GM18870 (cell line): ENCODE measurements around the gene AQP3.
"Not testable (repeated sequence)": the region's sequence is repeated elsewhere in the genome, so short reads cannot be mapped to it uniquely, and the experiment has no call there.

ENCODE experiments used
- ATAC-seq: cut with Tn5 transposase; IDR thresholded peaks from one replicate; pipeline ENCODE4 v1.9.1; 2021; ENCODE audit warnings: moderate library complexity; ENCODE audit not compliant: unreplicated experiment

AQP3 gene

GRCh38 chr9:33446946-33447798 lies at the start of gene AQP3:
AQP3 (minus strand) TSS chr9:33447593; CDS start chr9:33447530, 63 bp downstream.
- peak; percentile 30 for ATAC-seq

- ATAC-seq: not testable (repeated sequence)
Observed at GRCh38 chr9:33493819-33494218, 46.4 kb upstream of the AQP3 start.

- no peak for ATAC-seq
Observed at GRCh38 chr9:33489066-33489465, 41.7 kb upstream of the AQP3 start.

GRCh38 chr9:33485312-33485711 lies 37.9 kb upstream of the AQP3 start:
- not testable (repeated sequence) for ATAC-seq

GRCh38 chr9:33480976-33481375 lies 33.6 kb upstream of the AQP3 start:
- ATAC-seq: no peak

- no peak for ATAC-seq
Observed at GRCh38 chr9:33480106-33480505, 32.7 kb upstream of the AQP3 start.

- ATAC-seq: no peak
Observed at GRCh38 chr9:33476503-33476902, 29.1 kb upstream of the AQP3 start.

- no peak for ATAC-seq
Observed at GRCh38 chr9:33475357-33475756, 28.0 kb upstream of the AQP3 start.

- ATAC-seq: peak; percentile 97
Observed at GRCh38 chr9:33473643-33474352, 26.4 kb upstream of the AQP3 start, which contains the start of gene NOL6. NOL6 (minus strand) TSS chr9:33473924; CDS start chr9:33473842, 82 bp downstream.

- ATAC-seq: no peak
Observed at GRCh38 chr9:33472881-33473615, 25.7 kb upstream of the AQP3 start.

- no peak for ATAC-seq
Observed at GRCh38 chr9:33472171-33472880, 24.9 kb upstream of the AQP3 start.

- no peak for ATAC-seq
Observed at GRCh38 chr9:33471361-33471760, 24.0 kb upstream of the AQP3 start.

GRCh38 chr9:33469891-33470290 lies 22.5 kb upstream of the AQP3 start:
- ATAC-seq: no peak

GRCh38 chr9:33468797-33469621 lies 21.6 kb upstream of the AQP3 start:
- ATAC-seq: no peak

GRCh38 chr9:33468215-33468730 lies 20.9 kb upstream of the AQP3 start:
- ATAC-seq: no peak

- ATAC-seq: no peak
Observed at GRCh38 chr9:33467526-33467925, 20.1 kb upstream of the AQP3 start.

GRCh38 chr9:33466565-33467495 lies 19.4 kb upstream of the AQP3 start:
- no peak for ATAC-seq
